Progenitor cell of endocrine pancreas (in vitro differentiated cells): ENCODE data around the gene SLC6A12. TPM values are rescaled to one million over a fixed set of nuclear protein-coding genes. Genes with fewer than 3 reads are reported as not detected.

Experiments used
- DNase-seq: peaks from one replicate; pipeline ENCODE4 v3.0.0; 2021; ENCODE audit warnings: low spot score; ENCODE audit not compliant: unreplicated experiment
- H3K27ac Mint-ChIP-seq: 2 replicates; pipeline ENCODE4 v1.8.0; 2021; ENCODE audit warnings: mild to moderate bottlenecking, moderate library complexity, mixed read lengths
- H3K27me3 Mint-ChIP-seq: 2 replicates; pipeline ENCODE4 v1.8.0; 2021; ENCODE audit warnings: mixed read lengths
- H3K36me3 Mint-ChIP-seq: 2 replicates; pipeline ENCODE4 v1.8.0; 2022; ENCODE audit warnings: mixed read lengths; ENCODE audit not compliant: insufficient read depth
- H3K4me1 Mint-ChIP-seq: 2 replicates; pipeline ENCODE4 v1.8.0; 2021; ENCODE audit warnings: low read depth, mixed read lengths
- H3K4me3 Mint-ChIP-seq: 2 replicates; pipeline ENCODE4 v1.8.0; 2021; ENCODE audit warnings: low read depth, mild to moderate bottlenecking, moderate library complexity, mixed read lengths
- H3K9me3 Mint-ChIP-seq: 2 replicates; pipeline ENCODE4 v1.8.0; 2021; ENCODE audit warnings: low read depth, mixed read lengths
- total RNA-seq: library from RNA; stranded (reverse); gene quantifications from 2 replicates; pipeline ENCODE4 v1.2.1, GENCODE V29; 2021
- TF ChIP-seq, protein P1 (sequence below): fragments of 200-600 bp; sonication (generic); IDR thresholded peaks from one replicate; pipeline ENCODE4 v1.5.0; 2021; ENCODE audit warnings: antibody characterized with exemption, mild to moderate bottlenecking; ENCODE audit not compliant: unreplicated experiment

SLC6A12 gene
- total RNA-seq, 1 donor from 2014 or later: 3.1 TPM

DNA sequence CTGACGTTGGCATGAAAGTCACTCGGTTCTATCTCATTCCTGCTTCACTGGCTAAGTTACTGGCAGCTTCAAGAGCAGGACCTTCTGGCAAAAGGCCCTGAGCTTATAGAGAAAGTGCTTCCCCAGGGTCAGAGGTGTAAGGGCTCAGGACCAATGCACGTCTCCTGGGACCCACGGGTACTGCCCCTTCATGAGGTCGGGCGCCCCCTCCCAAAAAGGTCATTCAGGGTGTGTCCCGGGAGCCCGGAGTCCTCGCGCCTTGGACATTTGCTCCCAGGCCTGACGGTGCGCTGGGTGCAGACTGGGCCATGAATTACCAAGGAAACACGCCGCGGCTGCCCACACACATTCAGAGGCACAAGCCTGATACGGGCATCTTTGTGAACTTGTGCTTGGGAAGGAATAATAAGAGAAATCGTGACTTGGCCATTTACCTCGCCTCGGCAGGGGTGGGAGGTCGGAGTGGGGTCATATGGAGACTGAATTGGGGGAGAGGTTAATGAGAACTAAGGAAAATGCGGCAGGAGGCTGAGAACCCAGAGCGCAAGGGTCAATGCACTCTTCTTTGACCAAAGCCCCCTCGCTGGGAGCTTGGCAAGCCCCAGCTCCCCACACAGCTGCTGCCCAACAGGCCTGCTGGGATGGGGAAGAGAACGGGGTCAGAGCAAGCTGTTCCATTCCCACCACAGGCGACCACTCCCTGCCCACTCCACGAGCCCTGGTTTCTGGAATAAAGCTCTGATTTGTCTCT is 15.7 kb upstream of the SLC6A12 start:
- Mint-ChIP-seq H3K4me1 (peaks cover 2% of the 10 kb centered on the region), H3K27ac (no peak overlapping the region), H3K27me3 (peaks cover 29% of the 10 kb centered on the region), H3K9me3 (no peaks in the 10 kb centered on the region), H3K4me3 (no peak overlapping the region), H3K36me3 (no peaks in the 10 kb centered on the region)
- TF ChIP-seq, protein P1, sequence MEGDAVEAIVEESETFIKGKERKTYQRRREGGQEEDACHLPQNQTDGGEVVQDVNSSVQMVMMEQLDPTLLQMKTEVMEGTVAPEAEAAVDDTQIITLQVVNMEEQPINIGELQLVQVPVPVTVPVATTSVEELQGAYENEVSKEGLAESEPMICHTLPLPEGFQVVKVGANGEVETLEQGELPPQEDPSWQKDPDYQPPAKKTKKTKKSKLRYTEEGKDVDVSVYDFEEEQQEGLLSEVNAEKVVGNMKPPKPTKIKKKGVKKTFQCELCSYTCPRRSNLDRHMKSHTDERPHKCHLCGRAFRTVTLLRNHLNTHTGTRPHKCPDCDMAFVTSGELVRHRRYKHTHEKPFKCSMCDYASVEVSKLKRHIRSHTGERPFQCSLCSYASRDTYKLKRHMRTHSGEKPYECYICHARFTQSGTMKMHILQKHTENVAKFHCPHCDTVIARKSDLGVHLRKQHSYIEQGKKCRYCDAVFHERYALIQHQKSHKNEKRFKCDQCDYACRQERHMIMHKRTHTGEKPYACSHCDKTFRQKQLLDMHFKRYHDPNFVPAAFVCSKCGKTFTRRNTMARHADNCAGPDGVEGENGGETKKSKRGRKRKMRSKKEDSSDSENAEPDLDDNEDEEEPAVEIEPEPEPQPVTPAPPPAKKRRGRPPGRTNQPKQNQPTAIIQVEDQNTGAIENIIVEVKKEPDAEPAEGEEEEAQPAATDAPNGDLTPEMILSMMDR: no peak
- DNase-seq: no peak

- no peaks in the 10 kb centered on the region for H3K9me3 Mint-ChIP-seq
- H3K4me1 Mint-ChIP-seq: peaks cover 2% of the 10 kb centered on the region
- no peak overlapping the region for H3K4me3 Mint-ChIP-seq
Measured at GRCh38 chr12:228846-229200, 14.9 kb upstream of the SLC6A12 start.

DNA sequence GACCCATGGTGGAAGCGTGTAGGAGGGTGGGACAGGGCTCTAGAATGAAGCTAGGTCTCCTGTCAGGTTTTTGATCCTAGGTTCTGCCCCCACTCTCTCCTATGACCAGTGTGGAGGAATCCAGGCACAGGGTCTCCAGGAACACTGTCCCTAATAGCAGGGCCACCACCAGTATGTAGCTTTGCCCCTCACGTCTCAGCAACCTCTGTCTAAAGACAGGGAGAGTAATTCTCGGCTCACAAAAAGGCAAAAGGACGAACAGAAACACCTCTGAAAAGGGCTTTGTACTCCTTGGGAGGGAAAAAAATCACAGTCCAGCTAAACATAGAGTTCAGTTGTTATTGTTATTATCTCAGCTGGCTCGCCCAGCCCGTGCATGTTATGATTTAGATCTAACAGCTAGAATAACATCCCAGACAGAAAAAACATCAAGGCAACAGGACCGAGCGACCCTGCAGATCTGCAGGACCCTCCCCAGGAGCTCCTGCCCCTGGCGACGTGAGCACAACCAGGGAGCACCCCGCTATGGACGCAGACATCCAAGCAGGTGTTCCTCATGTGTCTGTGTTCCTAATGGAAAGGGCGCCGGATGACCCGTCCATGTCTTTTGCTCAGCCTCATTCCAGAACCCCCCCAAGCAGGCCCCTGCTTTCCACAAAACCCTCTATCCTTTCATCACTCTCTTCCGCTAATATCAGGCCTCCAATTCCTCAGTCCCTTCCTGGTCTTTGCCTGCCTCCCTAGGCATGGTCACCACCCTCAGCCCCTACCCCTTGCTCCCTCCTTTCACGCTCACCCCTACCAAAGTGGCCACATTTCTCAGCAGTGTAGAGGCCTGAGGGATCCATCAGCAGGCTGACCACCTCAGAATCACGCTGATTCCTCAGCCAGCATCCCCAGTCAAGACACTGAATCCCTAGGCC is 14.2 kb upstream of the SLC6A12 start:
- no peak for DNase-seq
- no peaks in the 10 kb centered on the region for H3K9me3 Mint-ChIP-seq
- no peak overlapping the region for H3K4me3 Mint-ChIP-seq
- peaks cover 2% of the 10 kb centered on the region for H3K4me1 Mint-ChIP-seq
- H3K27ac Mint-ChIP-seq: no peak overlapping the region
- TF ChIP-seq, protein P1: no peak
- H3K36me3 Mint-ChIP-seq: no peaks in the 10 kb centered on the region
- peaks cover 29% of the 10 kb centered on the region for H3K27me3 Mint-ChIP-seq

More at GRCh38 chr12:228846-229200, 14.9 kb upstream of the SLC6A12 start:
- Mint-ChIP-seq H3K27me3 (peaks cover 29% of the 10 kb centered on the region), H3K27ac (no peak overlapping the region), H3K36me3 (no peaks in the 10 kb centered on the region)
- DNase-seq: no peak
- TF ChIP-seq, protein P1: no peak

GRCh38 chr12:227286-227915 is 13.4 kb upstream of the SLC6A12 start:
- no peak for DNase-seq
- TF ChIP-seq, protein P1: no peak
- no peak overlapping the region for H3K4me3 Mint-ChIP-seq
- no peaks in the 10 kb centered on the region for H3K9me3 Mint-ChIP-seq
- H3K36me3 Mint-ChIP-seq: no peaks in the 10 kb centered on the region
- no peak overlapping the region for H3K27ac Mint-ChIP-seq
- H3K27me3 Mint-ChIP-seq: peaks cover 36% of the 10 kb centered on the region
- peaks cover 2% of the 10 kb centered on the region for H3K4me1 Mint-ChIP-seq

DNA sequence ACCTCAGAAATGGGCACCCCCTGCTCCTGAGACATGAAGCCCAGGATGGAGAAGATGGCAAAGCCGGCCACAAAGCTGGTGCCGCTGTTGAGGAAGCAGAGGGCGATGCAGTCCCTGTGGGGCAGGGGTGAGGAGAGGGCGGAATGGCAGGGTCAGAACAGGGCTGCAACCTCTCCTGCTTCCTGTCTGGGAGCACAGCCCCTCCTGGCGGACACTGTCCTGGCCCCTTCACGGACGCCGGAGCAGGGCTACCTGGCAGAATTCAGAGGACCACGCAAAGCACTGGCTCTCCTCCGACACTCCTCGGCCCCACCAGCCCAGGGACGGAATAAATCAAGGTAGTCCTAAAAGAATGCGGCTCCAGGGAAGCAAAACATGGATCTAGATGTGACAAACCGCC is 12.4 kb upstream of the SLC6A12 start:
- Mint-ChIP-seq H3K27ac (no peak overlapping the region), H3K27me3 (peaks cover 44% of the 10 kb centered on the region), H3K9me3 (no peaks in the 10 kb centered on the region), H3K4me1 (peaks cover 2% of the 10 kb centered on the region), H3K4me3 (no peak overlapping the region), H3K36me3 (no peaks in the 10 kb centered on the region)
- no peak for DNase-seq
- TF ChIP-seq, protein P1: no peak
